GM19452 (cell line): ENCODE results near the gene CTCFL.

ENCODE experiments used
- ATAC-seq: cut with Tn5 transposase; IDR thresholded peaks from one replicate; pipeline ENCODE4 v1.9.1; 2021; ENCODE audit not compliant: unreplicated experiment

The CTCFL gene

DNA sequence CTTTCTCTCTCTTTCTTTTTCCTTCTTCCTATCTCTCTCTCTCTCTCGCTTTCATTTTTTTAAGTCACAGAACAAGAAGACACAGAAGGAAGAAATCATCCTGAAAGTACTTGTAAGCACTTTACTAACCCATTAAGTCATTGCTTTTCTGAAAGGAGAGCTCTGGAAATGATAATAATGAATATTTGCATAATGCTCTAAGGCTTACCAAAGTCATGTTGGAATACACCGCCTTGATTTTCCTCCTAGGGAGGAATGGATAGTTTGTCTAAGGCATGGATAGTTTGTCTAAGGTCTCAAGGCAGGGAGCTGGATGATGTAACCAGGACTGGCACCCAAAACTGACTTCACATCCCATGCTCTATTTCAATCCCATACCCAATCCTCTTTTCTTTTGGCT lies 12.9 kb upstream of the CTCFL start:
- no peak for ATAC-seq

DNA sequence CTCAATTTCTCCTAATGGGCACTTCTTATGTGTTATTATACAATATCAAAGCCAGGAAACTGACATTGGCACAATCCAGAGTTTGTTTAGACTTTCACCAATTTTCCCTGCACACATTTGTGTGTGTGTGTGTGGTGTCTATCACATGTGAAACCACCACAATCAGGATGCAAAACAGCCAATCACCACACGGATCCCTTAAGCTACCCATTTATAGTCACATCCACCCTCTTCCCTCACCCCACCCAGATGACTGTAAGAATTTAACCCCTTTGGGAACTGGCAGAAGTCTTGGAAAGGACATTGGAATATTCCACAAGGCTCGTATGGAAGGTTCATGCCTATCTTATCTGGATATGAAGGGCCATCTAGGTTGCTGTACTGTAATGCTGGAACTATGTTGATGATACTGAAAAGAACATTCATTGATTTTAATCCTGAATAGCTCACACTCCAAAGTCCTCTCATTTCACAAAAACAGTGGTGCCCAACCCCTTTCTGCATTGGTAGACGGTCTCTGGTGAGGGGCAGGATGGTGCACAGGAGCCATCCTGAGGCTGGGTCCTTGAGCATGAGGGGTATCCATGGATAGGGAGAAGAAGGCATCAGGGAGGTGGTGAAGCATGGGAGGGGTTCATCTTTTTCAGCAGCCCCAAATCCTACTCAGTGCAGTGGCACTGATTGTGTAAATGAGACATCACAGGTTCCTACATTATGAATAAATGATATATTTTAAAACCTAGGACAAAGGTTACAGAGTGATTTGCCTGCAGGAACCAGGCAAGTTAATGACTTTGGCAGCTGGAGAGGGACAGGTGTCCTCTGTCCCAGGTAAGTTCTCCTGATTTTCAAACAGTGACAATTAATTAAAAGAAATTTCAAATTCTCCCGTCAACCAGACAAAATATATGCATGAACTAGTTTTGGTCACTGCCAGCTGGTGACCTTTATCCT lies 12.1 kb upstream of the CTCFL start:
- ATAC-seq = no peak

DNA sequence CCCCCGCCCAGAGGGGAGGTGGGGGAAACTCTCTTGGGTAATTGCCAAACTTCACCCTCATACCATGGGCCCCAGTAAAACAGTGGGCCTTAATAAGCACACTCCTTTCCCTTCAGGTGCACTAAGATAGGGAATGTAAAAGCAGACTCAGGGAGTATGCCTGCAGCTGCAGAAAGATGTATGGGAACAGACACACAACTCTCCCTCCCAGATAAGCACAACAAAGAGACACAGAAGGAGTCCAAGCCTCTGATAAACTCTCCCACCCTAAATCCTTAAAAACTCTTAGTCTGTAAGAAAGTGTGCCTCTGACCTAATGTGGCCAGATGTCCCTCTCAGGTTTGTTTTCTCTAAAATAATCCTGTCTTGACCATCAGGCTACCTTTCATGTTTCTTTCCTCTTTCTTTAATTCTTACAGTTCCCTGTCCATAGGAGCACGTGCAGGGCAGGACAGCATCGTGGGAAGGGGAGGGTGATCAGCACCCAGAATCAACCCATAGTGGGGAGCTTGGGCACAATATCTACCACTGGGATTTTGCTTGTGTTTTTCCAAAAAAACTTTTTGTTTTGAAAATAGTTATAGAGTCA lies 11.3 kb upstream of the CTCFL start:
- ATAC-seq = no peak

DNA sequence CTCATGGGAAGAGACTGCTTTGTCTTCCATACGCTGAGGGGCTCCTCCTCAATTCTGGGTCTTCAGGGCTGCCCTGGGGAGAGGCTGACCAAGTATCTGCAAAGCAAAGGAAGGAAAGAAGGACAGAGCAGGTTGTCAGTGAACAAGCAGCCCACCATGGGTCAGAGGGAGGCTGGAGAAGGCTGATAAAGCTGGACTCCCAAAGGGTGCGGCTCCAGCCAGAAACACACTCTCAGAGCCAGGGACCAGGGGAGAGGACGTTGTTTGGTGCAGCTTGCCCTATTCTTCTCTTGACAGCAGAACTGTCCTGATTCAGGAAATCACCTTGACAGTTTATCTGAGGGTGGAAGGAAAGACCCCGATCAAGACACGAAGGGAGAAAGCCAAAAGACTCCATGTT lies 10.4 kb upstream of the CTCFL start:
- ATAC-seq = no peak

DNA sequence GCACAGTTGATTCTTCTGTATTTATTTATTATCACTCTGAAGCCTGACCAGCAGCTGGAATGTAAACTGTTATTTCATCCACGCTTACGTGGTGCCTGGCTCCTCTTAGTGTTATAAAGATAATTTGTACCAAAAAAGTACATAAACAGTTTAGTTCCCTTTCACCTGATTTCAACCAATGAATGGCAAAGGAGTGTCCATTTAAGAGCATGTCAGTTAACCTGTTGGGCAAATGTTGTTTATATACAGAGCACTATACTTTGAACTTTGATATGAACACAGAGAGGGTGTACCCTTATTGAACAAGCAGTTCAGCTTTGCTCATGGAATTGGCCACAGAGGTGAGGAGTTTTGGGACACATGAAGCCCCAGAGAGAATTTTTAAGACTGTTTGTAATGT lies 7.2 kb upstream of the CTCFL start:
- ATAC-seq = no peak

DNA sequence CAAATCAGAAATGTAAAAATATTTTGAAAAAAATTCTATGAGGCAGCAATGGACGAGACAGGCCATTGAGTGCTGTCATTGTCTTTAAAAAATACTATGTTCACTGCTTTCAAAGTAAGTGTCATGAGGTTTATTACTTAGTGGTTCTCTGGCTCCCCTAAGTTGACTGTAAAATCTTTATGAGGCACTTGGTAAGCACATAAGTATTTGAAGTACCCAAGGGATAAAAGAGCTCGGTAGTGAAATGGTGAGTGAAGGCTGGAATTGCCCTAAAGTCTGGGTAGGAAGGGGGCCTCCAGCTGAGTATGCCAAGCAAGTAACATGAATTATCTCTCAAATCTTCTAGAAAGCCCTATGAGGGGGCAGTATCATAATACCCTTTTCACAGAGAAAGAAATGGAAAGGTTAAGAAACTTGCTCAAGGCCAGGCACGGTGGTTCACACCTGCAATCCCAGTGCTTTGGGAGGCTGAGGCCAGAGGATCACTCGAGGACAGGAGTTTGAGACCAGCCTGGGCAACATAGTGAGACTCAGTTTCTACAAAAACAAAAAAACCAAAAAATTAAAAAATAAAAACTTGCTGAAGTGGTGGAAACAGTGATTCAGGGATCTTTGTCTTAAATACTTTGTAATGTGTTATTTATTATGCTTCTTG lies 5.5 kb upstream of the CTCFL start:
- no peak for ATAC-seq

DNA sequence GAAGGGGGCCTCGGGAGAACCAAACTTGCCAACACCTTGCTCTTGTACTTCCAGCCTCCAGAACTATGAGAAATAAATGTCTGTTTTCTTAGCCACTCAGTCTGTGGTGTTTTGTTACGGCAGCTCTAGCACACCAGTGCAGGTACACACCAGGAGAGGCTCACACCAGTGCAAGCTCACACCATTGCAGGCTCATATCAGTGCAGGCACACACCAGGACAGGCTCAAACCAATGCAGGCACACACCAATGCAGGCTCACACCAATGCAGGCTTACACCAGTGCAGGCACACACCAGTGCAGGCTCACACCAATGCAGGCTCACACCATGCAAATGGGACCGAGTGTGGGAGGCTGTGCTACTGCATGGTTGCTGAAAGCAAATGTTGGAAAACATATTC lies 4.9 kb upstream of the CTCFL start:
- no peak for ATAC-seq

DNA sequence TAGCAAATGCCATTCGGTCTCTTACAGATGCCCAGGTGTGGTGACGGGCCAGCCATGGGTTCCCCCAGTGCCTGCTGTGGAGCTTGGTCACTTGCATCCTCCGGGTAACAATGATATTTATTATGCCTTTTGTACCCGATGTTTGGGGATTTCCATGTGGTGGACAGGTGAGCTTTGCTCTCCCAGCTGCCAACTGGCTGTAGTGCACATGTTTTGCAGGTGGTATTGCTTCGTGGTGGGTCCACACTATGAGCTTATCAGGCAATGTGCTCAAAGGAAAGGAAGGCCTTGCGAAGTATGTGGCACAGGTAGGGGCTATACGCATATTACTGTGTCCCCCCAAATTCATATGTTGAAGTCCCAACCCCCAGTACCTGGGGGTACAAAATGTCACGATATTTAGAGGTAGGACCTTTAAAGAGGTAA lies 4.2 kb upstream of the CTCFL start:
- ATAC-seq = no peak

DNA sequence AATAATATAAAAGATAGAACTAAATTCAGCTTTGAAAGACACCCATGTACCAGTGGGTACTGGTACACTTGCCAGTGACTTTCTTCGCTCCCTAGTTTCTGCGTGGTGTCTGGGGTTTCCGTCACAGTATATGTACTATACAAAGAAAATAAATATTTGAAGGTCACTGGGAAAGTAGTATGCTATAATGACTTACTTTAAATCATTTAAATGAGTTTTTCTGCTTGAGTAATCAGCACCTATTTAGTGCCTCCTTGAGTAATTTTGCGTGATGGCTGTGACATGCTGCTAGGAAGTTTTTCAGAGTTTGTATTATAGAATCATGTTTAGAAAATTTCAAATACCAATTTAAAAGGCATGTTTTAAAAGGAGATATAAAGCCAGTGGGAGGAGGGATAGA lies 3.2 kb upstream of the CTCFL start:
- ATAC-seq = no peak

DNA sequence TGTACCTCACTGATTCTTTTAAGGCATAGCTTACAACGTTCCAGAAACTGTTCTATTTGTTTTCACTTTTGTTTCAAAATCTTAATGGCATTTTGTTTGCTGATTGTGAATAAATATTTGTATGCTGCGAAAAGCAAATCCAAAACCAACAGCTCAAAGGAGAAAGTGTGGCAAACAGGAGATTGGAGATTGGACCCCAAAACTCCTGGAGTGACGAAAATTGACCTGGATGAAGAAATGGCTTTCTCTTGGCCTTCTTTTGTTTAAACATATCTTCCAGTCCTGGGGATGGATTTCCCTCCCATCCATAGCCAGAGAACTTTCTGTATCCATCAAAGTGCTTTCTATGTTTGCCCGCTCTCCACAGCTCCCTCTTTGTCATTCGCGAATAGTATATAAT lies 2.8 kb upstream of the CTCFL start:
- no peak for ATAC-seq

DNA sequence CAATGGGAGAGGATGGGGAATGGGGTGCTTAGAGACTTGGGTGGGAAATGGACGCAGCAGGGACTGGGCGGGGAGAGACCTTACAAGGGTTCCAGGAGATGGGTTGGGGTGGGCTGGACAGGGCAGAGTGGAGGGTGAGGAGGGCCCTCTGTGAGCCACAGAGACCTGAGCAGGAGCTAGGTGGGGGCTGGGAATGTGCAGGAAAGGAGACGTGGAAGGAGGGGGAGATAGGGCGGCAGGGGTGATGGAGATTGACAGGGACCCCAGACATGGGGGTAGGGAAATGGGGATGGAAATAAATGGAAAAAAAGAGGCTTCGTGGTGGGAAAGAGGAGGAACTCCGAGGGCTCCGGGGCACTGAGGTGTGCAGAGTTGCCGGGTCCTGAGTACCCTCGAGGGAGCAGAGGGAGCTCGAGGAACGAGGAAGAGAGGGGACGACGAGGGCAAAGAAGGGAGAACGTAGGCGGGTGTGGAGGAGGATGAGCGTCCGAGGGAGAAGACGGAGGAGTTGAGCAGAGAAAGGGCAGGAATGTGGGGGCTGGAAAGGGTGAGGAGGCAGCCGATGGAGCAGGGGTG lies 2.0 kb upstream of the CTCFL start:
- ATAC-seq = no peak

DNA sequence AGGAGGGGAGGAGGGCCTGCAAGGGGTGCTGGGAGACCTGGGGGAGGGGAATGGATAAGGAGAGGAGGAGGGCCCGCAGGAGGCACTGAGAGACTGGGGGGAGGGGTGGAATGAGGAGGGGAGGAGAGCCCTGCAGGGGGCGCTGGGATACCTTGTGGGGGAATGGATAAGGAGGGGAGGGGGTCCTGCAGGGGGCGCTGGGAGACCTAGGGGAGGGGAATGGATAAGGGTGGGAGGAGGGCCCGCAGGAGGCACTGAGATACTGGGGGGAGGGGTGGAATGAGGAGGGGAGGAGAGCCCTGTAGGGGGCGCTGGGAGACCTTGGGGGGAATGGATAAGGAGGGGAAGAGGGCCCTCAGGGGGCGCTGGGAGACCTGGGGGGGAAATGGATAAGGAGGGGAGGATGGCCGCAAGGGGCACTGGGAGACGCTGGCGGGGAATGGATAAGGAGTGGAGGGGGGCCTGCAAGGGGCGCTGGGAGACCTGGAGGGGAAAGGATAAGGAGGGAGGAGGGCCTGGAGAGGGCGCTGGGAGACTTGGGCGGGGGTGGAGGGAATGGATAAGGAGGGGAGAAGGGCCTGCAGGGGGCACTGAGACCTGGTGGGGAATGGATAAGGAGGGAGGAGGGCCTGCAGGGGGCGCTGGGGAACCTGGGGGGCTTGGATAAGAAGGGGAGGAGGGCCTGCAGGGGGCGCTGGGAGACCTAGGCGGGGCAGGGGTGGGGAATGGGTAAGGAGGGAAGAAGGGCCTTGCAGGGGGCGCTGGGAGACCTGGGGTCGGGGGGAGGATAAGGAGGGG lies 1.3 kb upstream of the CTCFL start:
- no peak for ATAC-seq

DNA sequence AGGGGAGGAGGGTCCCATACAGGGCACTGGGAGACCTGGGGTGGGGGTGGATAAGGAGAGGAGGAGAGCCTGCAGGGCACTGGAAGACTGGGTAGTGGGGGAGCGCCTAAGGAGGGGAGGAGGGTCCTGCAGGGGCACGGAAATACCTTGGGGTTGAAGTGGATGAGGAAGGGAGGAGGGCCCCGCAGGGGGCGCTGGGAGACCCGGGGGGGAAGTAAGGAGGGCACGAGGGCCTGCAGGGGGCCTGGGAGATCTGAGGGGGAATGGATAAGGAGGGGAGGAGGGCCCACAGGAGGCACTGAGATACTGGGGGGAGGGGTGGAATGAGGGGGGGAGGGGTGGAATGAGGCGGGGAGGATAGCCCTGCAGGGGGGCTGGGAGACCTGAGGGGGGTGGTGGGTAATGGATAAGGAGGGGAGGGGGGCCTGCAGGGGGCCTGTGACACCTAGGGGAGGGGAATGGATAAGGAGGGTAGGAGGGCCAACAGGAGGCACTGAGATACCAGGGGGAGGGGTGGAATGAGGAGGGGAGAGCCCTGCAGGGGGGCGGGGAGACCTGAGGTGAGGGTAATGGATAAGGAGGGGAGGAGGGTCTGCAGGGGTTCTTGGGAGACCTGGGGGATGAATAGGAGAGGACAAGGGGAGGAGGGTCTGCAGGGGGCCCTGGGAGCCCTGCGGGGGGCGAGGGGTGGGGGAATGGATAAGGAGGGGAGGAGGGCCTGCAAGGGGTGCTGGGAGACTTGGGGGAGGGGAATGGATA lies 567 bp upstream of the CTCFL start:
- ATAC-seq = no peak

DNA sequence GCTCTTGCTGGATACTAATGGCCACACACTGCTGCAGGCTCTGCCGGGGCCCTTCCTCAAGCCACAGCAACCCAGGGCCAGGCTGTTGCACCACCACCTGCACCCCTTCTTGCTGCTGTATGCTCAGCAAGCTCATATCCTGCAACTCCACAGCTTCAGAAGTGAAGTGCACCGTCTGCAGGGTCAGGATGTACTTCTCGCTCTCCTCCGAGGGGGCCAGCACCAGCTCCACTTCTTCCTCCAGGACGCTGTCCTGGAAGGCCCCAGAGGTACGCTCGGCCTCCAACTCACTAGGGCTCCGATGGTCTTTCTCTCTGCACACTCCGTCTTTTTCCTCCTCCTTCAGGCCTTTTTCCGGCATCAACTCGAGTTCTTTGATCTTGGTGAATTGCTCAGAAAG lies 1.2 kb downstream of the CTCFL start:
- no peak for ATAC-seq

DNA sequence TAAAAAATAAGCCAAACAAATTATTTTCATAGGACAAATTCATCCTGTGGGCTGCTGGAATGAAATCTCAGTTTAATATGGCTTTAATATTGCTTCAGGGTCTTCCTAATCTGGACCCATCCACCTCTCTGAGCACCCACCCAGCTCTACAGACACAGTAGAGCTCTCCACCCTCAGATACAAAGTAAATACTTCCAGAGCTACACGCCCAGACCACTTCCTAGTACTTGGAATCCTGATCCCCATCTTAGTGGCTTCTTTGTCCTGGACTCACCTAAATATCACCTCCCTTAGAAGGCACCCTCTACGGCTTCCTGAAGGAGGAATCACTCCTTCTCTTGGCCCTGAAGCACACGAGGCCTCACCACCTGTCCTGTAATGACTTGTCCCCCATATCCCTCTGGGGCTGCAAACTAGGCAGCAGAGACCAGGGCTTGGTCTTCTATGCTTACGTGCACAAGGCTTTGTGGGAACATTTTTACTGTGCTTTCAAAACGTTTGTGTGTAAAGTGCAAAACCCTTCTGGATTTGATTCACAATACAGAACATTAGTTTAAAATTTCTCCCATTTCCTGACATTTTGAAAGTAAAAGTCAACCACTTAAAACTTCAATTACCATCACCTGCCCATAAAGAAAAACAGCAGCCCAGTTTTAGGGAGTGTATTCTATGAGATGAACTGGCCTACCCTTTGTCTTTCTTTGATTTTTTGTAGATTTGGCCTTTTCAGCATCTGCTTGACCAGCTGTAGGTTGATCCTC lies 2.4 kb downstream of the CTCFL start:
- ATAC-seq = no peak

DNA sequence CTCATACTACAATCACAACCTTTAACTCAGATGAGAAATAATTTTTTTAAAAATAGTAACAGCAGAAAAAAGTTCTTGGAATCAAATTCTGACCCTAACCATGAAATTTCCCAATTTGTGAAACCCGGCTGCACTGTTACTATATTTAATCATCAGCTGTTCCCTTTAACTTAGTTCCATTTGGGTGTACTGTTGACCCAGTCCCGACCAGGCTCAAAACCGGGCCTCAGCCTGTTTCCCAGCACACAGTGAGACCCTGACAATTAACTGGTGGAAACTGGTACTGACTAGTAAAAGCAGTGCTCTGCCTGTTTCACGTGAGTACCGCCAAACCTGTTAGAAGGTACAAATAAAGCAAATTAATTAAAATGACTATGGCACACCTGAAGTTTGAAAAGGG lies 7.0 kb downstream of the CTCFL start:
- no peak for ATAC-seq

DNA sequence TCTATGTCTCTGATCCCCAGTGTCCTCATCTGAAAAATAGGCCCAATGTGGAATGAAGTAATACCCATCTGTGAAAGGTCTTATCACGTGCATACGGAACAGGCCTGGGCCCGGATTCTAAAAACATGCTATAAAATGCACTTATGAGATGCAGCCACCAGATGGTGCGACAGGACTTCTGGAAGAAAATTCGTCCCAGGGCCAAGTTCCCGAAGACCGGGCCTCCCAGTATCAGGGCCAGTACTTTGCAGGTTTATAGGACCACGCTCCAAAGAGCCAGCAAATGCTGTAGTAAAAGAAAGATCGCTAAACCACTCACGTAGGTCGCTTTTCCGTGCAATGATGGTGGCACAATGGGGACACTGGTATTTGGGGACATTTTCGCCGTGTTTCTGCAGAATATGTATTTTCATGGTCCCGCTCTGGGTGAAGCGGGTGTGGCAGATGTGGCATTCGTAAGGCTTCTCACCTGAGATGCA lies 10.6 kb downstream of the CTCFL start:
- no peak for ATAC-seq

DNA sequence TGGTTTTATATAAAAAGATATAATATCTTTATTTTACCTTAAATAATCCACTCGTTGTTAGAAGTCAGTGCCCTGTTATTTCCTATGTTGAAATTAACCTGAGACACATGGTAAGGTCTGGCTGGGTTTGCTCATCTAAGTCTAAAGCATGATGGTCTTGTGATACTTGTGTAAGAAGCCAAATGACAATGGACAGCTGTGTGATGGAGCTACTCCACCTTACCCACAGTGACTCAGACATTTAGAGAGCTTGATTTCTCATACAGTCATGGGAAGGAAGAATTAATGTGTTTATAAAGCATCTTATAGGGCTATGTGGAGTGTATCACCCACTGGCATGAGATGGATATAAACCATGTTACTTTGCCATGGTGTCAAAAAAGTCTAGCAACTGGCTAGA lies 11.7 kb downstream of the CTCFL start:
- no peak for ATAC-seq

DNA sequence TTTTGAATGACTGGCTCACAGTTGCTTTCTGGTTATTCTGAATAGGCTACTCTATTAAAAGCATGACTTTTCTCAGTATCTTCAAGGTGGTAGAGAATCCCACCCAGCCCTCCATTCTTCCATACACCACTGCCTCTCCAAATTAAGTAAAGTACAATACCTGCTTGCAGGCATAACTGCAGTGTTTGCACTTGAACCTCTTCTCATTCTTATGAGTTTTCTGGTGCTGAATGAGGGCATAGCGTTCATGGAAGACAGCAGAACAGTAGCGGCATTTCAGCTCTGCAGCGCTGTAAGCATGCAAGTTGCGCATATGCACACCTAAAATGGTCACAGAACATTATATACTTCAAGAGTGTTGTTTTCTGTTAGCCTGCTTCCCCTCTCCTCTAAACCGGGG lies 12.5 kb downstream of the CTCFL start:
- ATAC-seq = no peak
